Activated naive CD8-positive, alpha-beta T cell treated with anti-CD3 and anti-CD28 coated beads for 36 hours (primary cell): ENCODE results near the gene RBM14. TPM values are rescaled to one million over a fixed set of nuclear protein-coding genes. Genes with fewer than 3 reads are reported as not detected.
"Not testable (repeated sequence)": the region's sequence is repeated elsewhere in the genome, so short reads cannot be mapped to it uniquely, and the experiment has no call there.

Experiments used
- DNase-seq: peaks from one replicate; pipeline ENCODE4 v3.0.0; 2021
- H3K27ac Mint-ChIP-seq: one replicate; pipeline ENCODE4 v1.8.0; 2022; ENCODE audit warnings: mild to moderate bottlenecking, moderate library complexity, mixed read lengths
- H3K27me3 Mint-ChIP-seq: one replicate; pipeline ENCODE4 v1.8.0; 2022; ENCODE audit warnings: mild to moderate bottlenecking, mixed read lengths
- H3K36me3 Mint-ChIP-seq: one replicate; pipeline ENCODE4 v1.8.0; 2021; ENCODE audit warnings: mild to moderate bottlenecking, mixed read lengths
- H3K4me1 Mint-ChIP-seq: one replicate; pipeline ENCODE4 v1.8.0; 2021; ENCODE audit warnings: mixed read lengths
- H3K4me3 Mint-ChIP-seq: one replicate; pipeline ENCODE4 v1.8.0; 2022; ENCODE audit warnings: mild to moderate bottlenecking, moderate library complexity, mixed read lengths
- H3K9me3 Mint-ChIP-seq: one replicate; pipeline ENCODE4 v1.8.0; 2022; ENCODE audit warnings: mixed read lengths
- total RNA-seq, 2 experiments: library from RNA; stranded (reverse); gene quantifications; one replicate each; pipeline ENCODE4 v1.2.3, GENCODE V29; 2021

The RBM14 gene, protein sequence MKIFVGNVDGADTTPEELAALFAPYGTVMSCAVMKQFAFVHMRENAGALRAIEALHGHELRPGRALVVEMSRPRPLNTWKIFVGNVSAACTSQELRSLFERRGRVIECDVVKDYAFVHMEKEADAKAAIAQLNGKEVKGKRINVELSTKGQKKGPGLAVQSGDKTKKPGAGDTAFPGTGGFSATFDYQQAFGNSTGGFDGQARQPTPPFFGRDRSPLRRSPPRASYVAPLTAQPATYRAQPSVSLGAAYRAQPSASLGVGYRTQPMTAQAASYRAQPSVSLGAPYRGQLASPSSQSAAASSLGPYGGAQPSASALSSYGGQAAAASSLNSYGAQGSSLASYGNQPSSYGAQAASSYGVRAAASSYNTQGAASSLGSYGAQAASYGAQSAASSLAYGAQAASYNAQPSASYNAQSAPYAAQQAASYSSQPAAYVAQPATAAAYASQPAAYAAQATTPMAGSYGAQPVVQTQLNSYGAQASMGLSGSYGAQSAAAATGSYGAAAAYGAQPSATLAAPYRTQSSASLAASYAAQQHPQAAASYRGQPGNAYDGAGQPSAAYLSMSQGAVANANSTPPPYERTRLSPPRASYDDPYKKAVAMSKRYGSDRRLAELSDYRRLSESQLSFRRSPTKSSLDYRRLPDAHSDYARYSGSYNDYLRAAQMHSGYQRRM
- 100 to 1,000 TPM; 157 to 162 TPM for total RNA-seq

DNA sequence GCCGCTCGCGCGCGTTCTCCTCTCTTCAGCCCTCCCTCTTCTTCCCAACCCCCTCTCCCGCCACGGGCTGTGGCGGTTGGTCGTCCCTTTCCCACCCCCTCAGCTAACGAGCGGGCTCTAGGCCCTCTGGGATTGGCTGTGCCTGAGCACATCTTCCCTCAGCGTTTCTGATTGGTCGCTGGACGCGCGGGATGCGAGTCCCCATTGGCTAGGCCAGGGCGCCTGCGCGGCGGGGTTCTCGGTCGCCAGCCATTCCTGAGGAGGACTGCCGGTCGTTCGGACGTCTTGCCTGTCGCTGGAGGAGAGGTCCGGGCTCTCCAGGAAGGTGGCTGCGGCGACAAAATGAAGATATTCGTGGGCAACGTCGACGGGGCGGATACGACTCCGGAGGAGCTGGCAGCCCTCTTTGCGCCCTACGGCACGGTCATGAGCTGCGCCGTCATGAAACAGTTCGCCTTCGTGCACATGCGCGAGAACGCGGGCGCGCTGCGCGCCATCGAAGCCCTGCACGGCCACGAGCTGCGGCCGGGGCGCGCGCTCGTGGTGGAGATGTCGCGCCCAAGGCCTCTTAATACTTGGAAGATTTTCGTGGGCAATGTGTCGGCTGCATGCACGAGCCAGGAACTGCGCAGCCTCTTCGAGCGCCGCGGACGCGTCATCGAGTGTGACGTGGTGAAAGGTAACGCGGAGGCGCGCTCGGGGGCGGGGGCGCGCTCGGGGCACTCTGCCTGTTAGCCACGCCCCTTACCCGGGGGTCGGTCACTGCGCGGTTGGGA is at the start of gene RBM14:
Gene RBM14, plus strand, starts transcription at position 252 of the 776 bp plus-strand sequence. Its CDS starts 91 bp downstream, at position 343.
- H3K4me1 Mint-ChIP-seq: peaks cover 32% of the 10 kb centered on the region

DNA sequence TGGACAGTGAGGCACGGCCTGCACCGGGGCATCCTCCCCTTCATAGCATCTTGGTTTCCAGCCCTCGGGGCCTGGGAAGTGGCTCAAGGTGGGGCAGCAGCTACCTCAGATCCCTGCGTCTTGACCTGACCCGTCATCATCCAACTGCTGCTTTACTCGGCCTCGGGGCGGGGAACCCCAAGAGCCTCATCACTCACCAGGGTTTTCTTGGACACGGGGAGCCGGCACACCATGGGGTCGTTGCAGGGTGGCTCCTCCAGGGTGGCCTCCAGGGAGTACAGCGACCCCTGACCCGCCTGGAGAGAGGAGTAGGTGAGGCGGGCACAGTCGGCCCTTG is 48.7 kb upstream of the RBM14 start:
- Mint-ChIP-seq H3K9me3 (no peaks in the 10 kb centered on the region), H3K36me3 (no peaks in the 10 kb centered on the region), H3K27me3 (no peaks in the 10 kb centered on the region), H3K27ac (no peak overlapping the region), H3K4me3 (peak overlapping the region; percentile 69), H3K4me1 (peaks cover 9% of the 10 kb centered on the region)
- no peak for DNase-seq

More for the DNA sequence above, at the start of gene RBM14:
- Mint-ChIP-seq H3K27ac (peak within 1 kb of the TSS; percentile 98), H3K27me3 (no peaks in the 10 kb centered on the region), H3K36me3 (peaks cover 57% of the 10 kb centered on the region), H3K4me3 (peak within 1 kb of the TSS; percentile 96), H3K9me3 (no peaks in the 10 kb centered on the region)
- DNase-seq: peak; percentile 99

DNA sequence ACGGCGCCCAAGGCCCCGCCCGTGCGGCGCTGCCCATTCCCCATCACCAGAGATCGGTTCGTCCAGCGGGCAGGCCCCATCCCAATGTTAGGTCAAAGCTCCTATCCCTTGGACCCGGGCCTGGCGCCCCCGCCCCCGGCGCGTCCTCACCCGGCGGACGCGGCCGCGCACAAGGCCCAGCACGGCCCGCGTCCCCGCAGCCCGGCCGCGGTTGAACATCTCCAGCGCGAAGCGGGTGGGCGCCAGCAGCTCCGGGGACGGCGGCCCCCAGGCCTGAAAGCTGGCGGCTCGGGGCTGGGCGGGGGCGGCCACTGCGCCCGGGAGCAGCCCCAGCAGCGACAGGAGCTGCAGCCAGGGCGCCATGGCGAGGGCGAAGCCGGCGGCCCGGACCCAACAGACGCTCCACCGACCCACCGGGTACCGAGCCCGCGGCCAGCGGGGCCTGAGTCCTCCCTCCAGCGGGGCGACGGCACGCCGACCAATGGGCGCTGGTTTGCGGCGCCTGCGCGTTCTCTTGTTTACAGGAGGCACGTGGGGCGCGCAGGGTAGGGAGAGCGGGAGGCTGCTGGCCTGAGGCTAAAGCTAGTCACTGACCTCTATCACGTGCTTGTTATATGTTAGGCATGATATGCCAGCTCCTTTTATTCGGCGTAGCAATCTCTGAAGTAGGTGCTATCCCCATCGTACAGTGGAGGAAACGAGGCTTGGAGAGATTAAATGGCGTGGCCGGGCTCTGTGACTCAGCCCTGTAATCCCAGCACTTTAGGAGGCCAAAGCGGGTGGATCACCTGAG is 48.1 kb upstream of the RBM14 start, which contains the start of gene CTSF:
Gene CTSF, minus strand, starts transcription at position 483 of the 793 bp plus-strand sequence. Its CDS starts 120 bp downstream, at position 363.
- Mint-ChIP-seq H3K36me3 (no peaks in the 10 kb centered on the region), H3K9me3 (no peaks in the 10 kb centered on the region)

DNA sequence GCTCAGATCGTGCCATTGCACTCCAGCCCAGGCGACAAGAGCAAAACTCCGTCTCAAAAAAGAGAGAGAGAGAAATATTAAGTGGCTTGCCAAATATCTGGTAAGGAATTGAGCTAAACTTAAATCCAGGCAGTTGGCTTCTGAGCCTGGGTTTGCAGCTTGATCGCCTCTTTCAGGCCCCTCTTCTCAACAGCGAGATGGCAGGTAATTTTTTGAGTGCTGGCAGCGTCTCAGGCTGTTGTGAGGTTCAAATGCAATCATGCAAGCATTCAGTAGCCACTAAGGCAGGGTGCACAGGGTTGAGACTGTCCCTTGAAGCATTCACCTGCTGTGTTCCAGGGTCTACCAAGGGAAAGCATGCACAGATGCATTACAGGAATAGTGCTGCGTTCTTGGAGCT is 47.4 kb upstream of the RBM14 start:
- no peaks in the 10 kb centered on the region for H3K36me3 Mint-ChIP-seq
- H3K4me3 Mint-ChIP-seq: no peak overlapping the region
- H3K27me3 Mint-ChIP-seq: no peaks in the 10 kb centered on the region
- no peaks in the 10 kb centered on the region for H3K9me3 Mint-ChIP-seq
- H3K4me1 Mint-ChIP-seq: peaks cover 9% of the 10 kb centered on the region
- no peak for DNase-seq
- no peak overlapping the region for H3K27ac Mint-ChIP-seq

More for the DNA sequence above, 48.1 kb upstream of the RBM14 start, which contains the start of gene CTSF:
- peak; percentile 74 for DNase-seq
- Mint-ChIP-seq H3K4me1 (peaks cover 9% of the 10 kb centered on the region), H3K27ac (no peak within 1 kb of the TSS), H3K27me3 (no peaks in the 10 kb centered on the region), H3K4me3 (peak within 1 kb of the TSS; percentile 78)

DNA sequence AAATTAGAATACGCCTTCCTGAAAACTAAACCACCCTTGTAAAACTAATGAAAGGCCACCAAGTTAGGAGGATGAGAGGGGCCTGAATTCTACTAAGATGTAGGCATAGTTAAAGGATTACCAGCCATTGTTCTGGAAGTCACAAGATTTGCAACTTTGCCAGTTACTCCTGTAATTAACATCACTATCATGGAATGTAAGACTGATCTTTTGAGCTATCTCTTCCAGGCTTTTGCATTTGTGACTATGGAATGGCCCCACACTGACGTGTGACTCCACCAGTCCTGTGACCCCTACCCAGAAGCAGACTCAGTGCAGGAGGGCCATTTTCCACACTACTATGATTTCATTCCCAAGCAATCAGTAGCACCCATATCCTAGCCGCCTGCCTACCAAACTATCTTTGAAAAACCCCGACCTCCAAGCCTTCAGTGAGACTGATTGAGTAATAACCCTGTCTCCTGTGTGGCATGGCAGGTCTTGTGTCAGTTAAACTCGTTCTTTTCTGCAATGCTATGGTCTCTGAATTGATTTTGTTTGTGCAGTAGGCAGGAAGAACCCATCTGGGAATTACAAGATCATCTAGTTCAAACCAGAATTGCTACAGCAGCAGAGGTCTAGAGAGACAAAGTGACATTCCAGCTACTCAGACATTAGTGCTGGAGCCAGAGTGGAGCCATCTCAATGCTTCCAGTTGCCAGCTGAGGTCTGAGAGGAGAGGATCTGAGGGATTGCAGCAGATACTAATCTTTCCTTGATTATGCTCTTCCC is 46.2 kb upstream of the RBM14 start:
- Mint-ChIP-seq H3K36me3 (no peaks in the 10 kb centered on the region), H3K4me3 (no peak overlapping the region), H3K27me3 (peaks cover 3% of the 10 kb centered on the region), H3K27ac (no peak overlapping the region), H3K9me3 (no peaks in the 10 kb centered on the region), H3K4me1 (peaks cover 9% of the 10 kb centered on the region)
- DNase-seq: no peak

DNA sequence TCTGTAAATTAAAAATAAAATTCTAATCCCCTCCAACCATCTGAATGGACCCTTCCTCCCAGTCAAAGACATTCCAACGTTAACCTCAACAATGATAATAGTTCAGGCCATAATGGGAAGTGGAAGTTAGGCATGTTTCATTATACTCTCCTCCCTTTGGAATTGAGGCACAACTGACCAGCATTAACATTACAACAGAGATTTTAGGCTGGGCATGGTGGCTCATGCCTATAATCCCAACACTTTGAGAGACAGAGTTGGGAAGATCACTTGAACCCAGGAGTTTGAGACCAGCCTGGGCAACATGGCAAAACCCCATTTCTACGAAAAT is 45.6 kb upstream of the RBM14 start:
- Mint-ChIP-seq H3K4me1 (peaks cover 9% of the 10 kb centered on the region), H3K9me3 (no peaks in the 10 kb centered on the region), H3K27ac (no peak overlapping the region), H3K4me3 (no peak overlapping the region), H3K36me3 (no peaks in the 10 kb centered on the region), H3K27me3 (peaks cover 5% of the 10 kb centered on the region)
- no peak for DNase-seq

DNA sequence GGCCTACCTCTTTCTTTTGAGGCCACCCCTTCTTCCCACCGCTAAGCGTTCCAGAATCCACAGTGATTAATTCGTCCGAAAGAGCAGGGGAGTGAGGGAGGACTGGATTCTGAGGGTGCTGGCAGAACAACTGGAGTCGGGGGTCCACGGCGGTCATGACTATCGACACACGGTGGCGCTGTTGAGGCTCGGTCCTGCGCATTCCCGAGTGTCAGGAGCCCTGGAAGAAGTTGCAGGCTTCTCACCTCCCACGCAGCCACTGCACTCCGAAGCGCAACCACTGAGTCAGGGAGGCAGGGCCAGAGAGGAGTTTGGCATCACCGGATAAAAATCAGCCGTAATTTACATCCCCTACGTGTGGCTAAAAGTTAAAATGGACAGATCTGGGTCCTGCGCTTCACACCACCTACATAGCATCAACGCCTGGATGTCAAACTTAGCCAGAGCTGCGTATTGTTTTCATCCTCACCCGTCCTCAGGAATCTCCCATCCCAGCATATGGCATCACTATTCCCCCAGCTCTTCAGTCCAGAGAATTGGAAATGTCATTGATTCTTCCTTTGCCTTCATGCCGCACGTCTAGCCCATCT is 37.3 kb upstream of the RBM14 start:
- H3K4me3 Mint-ChIP-seq: no peak overlapping the region
- peaks cover 5% of the 10 kb centered on the region for H3K27me3 Mint-ChIP-seq
- peaks cover 13% of the 10 kb centered on the region for H3K4me1 Mint-ChIP-seq
- H3K36me3 Mint-ChIP-seq: no peaks in the 10 kb centered on the region
- no peak overlapping the region for H3K27ac Mint-ChIP-seq
- peak; percentile 79 for DNase-seq
- H3K9me3 Mint-ChIP-seq: peaks cover 6% of the 10 kb centered on the region

DNA sequence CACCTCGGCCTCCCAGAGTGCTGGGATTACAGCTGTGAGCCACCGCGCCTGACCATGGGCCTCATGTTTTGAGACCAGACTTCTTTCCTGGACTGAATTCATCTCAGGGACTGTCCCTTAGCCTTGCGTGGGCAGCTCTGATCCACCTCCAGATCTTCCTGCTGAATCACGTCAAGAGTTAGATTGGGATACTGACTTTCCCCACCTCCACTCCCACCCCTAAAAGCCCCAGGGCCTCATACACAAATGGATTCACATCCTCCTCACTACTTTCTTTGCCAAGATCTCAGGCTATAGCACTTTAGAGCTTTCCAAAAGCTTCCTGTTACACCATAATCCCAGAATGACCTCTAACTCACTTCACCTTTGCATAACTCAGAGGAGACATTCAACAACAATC is 35.6 kb upstream of the RBM14 start:
- Mint-ChIP-seq H3K27ac (no peak overlapping the region), H3K9me3 (peaks cover 6% of the 10 kb centered on the region), H3K36me3 (no peaks in the 10 kb centered on the region), H3K4me3 (no peak overlapping the region), H3K4me1 (peaks cover 13% of the 10 kb centered on the region), H3K27me3 (no peaks in the 10 kb centered on the region)
- no peak for DNase-seq

DNA sequence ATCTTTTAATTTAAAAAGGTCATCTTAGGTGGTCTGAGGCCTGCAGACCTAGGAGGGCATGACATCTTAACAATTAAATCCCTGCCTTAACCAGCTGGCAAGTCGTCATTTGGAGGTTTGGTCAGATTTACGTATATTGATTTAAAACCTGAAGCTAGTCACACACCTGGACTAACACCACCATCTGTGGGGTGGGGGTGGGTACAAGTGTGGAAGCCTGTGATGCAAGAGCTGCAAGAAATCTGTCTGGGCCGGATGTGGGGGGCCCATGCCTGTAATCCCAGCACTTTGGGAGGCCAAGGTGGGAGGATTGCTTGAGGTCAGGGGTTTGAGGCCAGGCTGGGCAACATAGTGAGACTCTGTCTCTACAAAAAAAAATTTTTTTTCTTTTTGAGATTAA is 35.2 kb upstream of the RBM14 start:
- H3K4me1 Mint-ChIP-seq: peaks cover 13% of the 10 kb centered on the region
- H3K27me3 Mint-ChIP-seq: no peaks in the 10 kb centered on the region
- peaks cover 6% of the 10 kb centered on the region for H3K9me3 Mint-ChIP-seq
- H3K36me3 Mint-ChIP-seq: no peaks in the 10 kb centered on the region
- DNase-seq: no peak
- no peak overlapping the region for H3K4me3 Mint-ChIP-seq
- H3K27ac Mint-ChIP-seq: no peak overlapping the region

DNA sequence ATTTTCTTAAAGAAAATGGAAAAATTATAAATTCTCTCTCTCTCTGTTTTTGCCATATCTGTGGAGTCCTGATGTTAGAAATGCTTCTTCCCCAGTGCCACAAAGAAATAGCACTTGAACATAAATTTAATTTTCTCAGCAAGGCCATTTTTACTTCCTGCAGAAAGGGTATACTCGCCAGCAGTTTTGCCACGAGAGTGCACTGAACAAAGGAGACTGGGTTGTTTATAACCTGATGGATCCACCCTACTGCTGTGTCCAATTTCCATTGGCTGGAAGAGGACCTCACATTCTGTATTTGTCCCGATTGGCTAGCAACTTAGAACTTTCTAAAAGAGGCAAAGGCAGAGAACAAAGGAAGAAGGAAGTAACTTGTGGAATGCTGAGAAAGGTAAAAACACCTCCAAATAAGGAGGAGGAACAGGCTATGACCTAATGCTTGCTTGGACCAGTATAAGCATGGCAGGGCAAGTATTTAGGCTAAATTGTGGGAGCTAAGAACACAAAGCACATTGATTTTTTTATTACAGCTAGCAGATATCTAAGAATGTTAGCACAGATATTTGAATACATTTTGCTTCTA is 33.8 kb upstream of the RBM14 start:
- H3K9me3 Mint-ChIP-seq: not testable (repeated sequence)

DNA sequence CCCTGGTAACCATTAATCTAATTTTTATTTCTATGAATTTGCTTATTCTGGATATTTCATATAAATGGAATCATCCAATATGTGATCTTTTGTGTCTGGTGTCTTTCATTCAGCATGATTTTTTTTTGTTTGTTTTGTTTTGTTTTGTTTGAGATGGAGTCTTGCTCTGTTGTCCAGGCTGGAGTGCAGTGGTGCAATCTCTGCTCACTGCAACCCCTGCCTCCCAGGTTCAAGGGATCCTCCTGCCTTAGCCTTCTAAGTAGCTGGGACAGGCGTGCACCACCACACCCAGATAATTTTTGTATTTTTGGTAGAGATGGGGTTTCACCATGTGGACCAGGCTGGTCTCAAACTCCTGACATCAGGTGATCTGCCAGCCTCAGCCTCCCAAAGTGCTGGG is 31.0 kb upstream of the RBM14 start:
- not testable (repeated sequence) for H3K27me3 Mint-ChIP-seq, DNase-seq, H3K9me3 Mint-ChIP-seq, H3K4me3 Mint-ChIP-seq, H3K36me3 Mint-ChIP-seq, H3K27ac Mint-ChIP-seq, H3K4me1 Mint-ChIP-seq

More for the DNA sequence above, 33.8 kb upstream of the RBM14 start:
- H3K4me3 Mint-ChIP-seq, DNase-seq, H3K27me3 Mint-ChIP-seq, H3K27ac Mint-ChIP-seq, H3K36me3 Mint-ChIP-seq: not testable (repeated sequence)
- H3K4me1 Mint-ChIP-seq: peaks cover 13% of the 10 kb centered on the region

DNA sequence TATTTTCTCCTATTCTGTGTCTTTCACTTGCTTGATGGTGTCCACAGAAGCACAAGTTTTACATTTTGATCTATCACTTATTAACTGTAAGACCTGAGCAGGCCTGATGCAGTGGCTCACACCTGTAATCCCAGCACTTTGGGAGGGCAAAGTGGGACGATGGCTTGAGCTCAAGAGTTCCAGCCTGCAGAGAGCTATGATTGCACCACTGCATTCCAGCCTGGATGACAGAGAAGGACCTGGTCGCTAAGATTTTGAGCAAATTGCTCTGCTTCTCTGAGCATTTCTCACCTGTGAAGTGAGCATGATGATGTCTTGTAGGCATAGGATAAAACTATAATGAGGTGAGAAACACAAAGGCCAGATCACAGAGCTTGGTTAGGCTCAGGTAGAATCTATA is 30.3 kb upstream of the RBM14 start:
- no peaks in the 10 kb centered on the region for H3K27me3 Mint-ChIP-seq
- no peak for DNase-seq
- H3K9me3 Mint-ChIP-seq: peaks cover 6% of the 10 kb centered on the region
- H3K27ac Mint-ChIP-seq: no peak overlapping the region
- H3K4me1 Mint-ChIP-seq: no peaks in the 10 kb centered on the region
- no peak overlapping the region for H3K4me3 Mint-ChIP-seq
- no peaks in the 10 kb centered on the region for H3K36me3 Mint-ChIP-seq

DNA sequence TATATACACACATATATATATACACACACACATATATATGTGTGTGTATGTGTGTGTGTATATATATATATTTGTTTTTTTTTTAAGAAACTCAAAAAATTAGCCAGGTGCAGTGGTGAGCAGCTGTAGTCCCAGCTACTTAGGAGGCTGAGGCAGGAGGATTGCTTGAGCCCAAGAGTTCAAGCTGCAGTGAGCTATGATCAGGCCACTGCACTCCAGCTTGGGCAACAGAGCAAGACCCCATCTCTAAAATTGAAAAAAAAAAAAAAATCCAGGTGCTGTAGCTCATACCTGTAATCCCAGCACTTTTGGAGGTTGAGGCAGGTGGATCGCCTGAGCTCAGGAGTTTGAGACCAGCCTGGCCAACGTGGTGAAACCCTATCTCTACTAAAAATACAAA is 27.1 kb upstream of the RBM14 start:
- not testable (repeated sequence) for H3K36me3 Mint-ChIP-seq, DNase-seq, H3K9me3 Mint-ChIP-seq, H3K4me3 Mint-ChIP-seq, H3K27ac Mint-ChIP-seq, H3K27me3 Mint-ChIP-seq
- peaks cover 12% of the 10 kb centered on the region for H3K4me1 Mint-ChIP-seq
